GM19468 (cell line): Measurements from ENCODE around the gene IGF2.

Source experiments
- ATAC-seq: cut with Tn5 transposase; IDR thresholded peaks from one replicate; pipeline ENCODE4 v1.9.1; 2021; ENCODE audit warnings: mild to moderate bottlenecking, moderate library complexity, moderate number of reproducible peaks; ENCODE audit not compliant: unreplicated experiment; ENCODE audit errors: extremely low read depth

Gene IGF2

GRCh38 chr11:2171591-2172003 lies 32.4 kb upstream of the IGF2 start, which contains the start of gene TH:
Gene TH (minus strand): TSS chr11:2171815. CDS start chr11:2171786, 29 bp downstream.
- ATAC-seq: no peak

GRCh38 chr11:2169626-2170570 lies 30.7 kb upstream of the IGF2 start:
- ATAC-seq: no peak

GRCh38 chr11:2169005-2169378 lies 29.8 kb upstream of the IGF2 start:
- ATAC-seq: no peak

DNA sequence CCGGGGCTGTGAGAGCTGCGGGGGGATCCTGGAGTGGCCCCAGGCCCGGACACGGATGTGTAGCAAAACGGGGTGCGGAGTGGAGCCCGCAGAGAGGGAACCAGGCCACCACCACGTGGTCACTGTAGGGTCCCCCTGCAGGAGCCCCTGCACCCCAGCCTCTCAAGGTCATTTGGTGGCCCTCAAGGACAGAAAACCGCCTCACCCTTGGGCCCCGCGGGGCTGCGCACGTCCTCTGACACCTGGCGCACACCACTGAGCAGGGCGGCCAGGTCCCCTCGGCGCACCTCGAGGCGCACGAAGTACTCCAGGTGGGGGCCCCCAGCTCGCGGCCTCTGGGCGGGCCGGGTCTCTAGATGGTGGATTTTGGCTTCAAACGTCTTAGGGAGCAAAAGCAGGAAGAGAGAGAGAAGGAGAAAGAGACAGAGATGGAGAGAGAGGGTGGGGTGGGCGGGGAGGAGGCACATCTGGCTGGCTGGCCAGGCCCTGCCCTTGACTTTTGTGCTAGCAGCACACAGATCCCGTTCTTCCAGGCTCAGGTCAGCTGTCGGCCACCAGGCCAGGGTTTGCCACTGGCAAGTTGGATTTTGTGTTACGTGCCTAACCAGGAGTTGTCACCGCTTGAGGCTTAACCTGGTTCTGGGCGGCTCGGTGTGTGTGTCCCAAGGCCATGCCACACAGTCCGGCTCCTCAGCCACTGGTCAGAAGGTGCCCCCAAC lies 29.3 kb upstream of the IGF2 start:
- no peak for ATAC-seq

DNA sequence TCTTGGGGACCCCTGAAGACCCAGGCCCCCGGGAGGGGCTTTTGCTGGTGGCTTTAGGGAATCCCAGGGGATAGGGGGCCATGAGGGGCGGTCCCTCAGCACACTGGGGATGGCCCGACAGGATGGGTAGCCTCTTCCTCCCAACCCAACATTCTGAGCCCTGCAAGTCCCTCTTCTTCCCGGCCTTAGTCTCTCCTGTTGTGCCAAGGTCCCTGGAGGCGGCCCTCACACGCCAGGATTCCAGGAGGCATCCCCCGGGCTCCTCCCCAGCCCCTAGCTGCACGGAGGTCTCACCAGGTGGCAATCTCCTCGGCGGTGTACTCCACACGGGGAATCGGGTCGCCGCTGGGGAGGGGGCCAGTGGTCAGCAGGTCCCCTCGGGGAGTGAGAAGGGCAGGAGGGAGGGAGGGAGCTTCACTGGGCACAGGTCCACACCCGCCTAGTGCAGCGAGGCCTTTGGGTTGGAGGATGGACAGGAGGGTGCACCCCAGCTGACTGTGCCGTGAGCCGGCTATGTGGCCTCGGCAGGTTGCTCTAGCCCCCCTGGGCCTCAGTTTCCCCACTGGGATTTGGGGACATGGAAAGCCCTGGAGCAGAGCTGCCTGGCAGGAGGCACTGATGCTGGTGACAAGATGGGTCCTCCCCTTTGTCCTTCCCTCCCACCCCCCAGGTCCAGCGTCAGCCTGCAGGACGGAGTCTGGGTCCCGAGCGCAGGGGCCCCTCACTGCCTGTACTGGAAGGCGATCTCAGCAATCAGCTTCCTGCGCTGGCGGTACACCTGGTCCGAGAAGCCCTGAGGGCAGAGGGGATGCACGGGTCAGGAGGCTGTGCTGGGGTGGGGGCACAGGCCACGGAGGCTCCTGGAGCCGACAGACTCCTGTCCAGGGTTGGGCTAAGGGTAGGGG lies 28.2 kb upstream of the IGF2 start:
- ATAC-seq: no peak

DNA sequence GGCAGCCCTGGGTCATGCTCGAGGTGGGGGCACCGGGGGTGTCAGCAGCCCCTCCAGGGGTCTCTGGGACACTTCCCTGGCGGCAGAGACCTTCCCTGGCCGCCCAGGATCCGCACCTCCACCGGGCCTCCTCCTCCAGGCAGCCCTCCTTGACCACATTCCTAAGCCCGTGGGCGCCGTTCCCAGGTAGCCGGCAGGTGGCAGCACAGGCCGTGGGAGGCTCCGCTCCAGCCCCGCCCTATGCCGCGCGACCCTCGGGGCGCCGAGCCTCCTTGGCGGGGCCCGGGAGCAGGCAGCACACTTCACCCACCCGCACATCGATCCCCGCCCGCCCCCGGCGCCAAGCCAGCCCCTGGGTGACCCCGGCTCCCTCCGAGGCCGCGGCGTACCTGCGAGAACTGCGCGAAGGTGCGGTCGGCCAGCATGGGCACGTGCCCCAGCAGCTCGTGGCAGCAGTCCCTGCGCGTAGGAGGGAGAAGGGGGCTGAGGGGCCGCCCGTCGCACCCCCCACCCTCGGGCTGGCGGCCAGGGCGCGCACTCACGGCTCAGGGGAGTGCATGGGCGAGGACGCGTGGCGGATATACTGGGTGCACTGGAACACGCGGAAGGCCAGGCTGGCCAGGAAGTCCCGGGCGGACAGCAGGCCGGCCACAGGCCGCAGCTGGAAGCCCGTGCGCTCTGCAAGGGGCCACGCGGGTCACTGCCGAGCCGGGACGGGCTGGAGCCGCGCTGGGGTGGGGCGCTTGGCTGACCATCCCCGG lies 27.1 kb upstream of the IGF2 start:
- no peak for ATAC-seq

DNA sequence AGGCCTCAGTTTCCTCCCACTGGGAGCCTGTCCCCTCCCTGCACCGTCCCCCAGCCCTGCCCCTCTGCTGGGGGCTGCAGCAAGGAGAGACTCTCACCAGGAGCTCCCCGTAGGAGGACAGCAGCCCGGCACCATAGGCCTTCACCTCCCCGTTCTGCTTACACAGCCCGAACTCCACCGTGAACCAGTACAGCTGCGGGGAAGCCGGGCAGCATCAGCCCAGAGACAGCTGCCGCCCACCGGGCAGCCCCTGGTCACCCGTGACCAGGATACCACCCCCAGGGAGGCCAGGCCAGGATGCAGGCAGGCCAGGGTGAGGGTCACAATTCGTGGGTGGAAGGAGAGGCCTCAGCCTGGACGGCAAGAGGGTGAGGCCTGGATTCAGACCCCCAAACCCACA lies 26.4 kb upstream of the IGF2 start:
- no peak for ATAC-seq

DNA sequence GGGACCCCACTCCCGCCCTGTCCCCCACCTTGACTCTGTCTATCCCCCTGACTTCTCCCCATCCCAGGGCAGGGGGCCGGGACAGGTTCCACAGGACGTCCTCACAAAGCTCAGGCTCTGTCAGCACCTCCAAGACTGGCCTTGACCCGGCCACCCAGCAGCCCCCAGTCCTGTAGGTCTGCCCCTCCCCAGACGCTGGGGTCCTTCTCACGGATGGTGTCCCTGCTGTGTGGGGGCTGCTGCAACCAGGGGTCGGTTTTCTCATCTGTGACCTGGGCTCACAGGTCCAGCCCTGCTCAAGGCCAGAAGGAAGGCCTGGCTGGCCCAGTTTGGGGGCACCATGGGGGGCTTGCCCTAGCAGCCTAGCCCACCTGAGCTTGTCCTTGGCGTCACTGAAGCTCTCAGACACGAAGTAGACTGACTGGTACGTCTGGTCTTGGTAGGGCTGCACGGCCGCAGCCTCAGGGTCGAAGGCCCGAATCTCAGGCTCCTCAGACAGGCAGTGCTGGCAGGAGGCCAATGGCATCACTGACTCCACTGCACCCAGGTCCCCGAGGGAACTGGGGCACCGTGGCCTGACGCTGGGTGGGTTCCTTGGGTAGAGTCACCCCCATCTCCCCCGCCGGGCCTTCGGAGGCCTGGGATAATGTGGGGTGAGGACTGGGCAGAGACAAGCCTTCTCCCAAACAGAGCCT lies 25.8 kb upstream of the IGF2 start:
- no peak for ATAC-seq

GRCh38 chr11:2164081-2164480 lies 24.9 kb upstream of the IGF2 start:
- ATAC-seq: no peak

DNA sequence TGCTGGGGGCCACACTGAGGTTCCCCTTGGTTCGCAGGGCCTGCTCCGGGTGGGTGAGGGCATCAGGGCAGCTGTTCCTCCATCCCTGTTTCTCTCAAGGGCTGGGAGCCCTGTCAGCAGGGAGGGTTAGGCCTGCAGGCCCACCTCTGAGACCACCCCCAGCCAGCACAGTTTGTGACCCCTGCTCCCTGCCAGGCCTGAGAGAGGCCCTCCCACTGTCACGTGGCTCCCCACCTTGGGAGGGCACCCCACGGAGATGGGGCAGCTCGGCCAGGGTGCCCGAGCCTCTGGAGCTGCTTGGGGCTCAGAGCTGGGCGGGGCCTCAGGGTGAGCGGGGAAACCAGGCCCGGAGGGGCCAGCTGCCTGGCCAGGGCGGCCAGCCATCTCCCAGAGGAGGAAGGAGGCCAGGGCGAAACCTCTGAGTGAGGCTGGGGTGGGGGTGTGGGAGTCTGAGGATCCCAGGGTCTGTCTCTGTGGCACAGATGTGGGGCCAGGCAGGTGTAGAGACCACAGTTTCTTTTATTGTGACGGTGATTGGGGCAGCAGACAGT lies 24.3 kb upstream of the IGF2 start:
- no peak for ATAC-seq

DNA sequence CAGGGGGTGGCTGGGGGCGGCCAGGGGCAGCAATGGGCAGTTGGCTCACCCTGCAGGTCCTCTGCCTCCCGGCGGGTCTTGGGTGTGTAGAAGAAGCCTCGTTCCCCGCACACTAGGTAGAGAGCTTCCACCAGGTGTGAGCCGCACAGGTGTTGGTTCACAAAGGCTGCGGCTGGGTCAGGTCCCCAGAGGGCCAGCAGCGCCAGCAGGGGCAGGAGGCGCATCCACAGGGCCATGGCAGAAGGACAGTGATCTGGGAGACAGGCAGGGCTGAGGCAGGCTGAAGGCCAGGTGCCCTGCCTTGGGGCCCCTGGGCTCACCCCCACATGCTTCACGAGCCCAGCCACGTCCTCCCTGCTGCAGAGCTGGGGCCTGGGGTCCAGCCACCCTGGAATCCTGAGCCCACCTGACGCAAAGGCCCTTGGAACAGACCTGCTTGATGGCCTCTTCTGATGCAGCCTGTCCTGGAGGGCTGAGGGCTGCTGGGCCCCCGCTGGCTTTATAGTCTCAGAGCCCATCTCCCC lies 21.6 kb upstream of the IGF2 start, which contains the start of gene INS:
Gene INS, minus strand, starts transcription at position 474 of the 524 bp plus-strand sequence. Its CDS starts 238 bp downstream, at position 236.
- no peak for ATAC-seq

DNA sequence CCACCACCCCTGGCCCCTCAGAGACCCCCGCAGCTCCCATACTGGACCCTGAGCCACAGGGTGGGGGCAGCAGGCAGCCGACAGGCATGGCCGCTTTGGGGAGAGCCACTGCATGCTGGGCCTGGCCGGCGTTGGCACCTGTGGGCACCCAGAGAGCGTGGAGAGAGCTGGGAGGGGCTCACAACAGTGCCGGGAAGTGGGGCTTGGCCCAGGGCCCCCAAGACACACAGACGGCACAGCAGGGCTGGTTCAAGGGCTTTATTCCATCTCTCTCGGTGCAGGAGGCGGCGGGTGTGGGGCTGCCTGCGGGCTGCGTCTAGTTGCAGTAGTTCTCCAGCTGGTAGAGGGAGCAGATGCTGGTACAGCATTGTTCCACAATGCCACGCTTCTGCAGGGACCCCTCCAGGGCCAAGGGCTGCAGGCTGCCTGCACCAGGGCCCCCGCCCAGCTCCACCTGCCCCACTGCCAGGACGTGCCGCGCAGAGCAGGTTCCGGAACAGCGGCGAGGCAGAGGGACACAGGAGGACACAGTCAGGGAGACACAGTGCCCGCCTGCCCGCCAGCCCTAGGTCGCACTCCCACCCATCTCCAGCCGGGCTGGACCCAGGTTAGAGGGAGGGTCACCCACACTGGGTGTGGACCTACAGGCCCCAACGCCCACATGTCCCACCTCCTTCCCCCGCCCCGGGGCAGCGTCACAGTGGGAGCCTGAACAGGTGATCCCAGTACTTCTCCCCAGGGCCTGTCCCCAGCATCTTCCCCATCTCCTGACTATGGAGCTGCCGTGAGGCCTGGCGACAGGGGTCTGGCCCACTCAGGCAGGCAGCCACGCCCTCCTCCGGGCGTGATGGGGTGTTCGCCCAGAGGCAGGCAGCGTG lies 20.6 kb upstream of the IGF2 start:
- ATAC-seq: no peak

GRCh38 chr11:2158966-2159365 lies 19.8 kb upstream of the IGF2 start:
- no peak for ATAC-seq

DNA sequence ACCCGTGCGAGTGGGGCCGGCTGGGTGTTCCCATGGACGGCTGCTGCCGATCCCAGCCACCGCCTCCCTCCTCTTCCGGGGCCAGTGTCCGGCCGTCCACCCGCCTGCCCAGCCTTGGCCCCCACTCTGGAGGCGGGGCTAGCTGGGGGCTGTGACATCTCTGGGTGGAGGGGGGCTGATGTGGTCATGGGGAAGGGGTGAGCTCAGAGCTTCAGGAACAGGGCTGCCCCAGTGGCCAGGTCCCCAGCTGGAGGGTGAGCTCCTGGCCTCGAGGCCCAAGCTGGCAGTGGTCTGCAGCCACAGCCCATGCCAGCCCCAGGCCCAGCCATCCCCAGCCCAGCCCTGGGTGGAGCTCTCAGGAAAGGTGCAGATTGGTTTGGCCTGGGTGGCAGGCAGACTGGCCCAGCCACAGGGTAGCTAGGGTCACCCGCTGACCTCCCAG lies 19.1 kb upstream of the IGF2 start:
- no peak for ATAC-seq

- ATAC-seq: no peak
Observed at GRCh38 chr11:2157294-2158040, 18.3 kb upstream of the IGF2 start.

GRCh38 chr11:2156416-2157182 lies 17.4 kb upstream of the IGF2 start:
- ATAC-seq: no peak
